Activated CD8-positive, alpha-beta memory T cell treated with anti-CD3 and anti-CD28 coated beads, Interleukin-2, amount 50 U/mL, for 1 hour (primary cell): Measurements from ENCODE around the gene KCNQ2.

ENCODE experiments used
- DNase-seq: peaks from one replicate; pipeline ENCODE4 v3.0.0-alpha.2; 2020; ENCODE audit errors: extremely low read depth

Gene KCNQ2

DNA sequence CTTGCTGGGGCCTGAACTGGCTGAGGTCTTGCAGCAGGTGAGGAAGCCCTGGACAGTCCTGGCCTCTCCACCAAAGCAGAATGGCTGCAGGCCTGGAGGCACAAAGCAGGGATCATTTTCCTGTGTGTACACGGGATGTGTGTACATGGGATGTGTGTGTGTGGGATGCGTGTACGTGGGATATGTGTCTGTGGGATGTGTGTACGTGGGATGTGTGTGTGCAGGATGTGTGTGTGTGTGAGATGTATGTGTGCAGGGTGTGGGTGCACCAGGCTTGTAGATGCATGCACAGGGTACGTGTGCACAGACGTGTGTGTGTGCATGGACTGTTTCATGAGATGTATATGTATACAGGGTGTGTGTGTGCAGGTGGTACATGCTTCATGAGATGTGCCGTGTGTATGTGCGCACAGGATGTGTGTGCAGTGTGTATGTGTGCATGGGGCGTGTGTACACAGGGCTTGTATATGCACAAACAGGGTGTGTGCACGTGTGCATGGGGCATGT lies 103.4 kb downstream of the KCNQ2 start:
- DNase-seq = no peak

DNA sequence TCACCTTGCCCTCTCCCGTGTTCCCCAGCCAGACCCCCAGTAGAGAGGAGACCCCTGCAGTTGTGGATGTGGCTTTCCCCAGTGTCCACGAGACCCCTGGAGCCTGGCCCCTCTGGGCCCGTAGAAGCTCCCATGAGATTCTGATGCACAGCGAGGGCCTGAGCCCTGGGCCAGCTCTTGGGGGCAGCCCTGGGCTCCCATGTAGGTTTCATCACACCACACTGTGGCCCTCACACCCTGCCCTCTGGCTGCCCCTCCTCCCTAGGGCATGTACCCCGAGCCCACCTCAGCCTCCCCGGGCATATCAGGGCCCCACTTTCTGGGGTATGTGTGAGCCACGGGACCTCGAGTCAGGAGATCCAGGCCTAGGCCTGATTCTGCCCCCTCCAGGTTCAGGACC lies 104.3 kb downstream of the KCNQ2 start:
- DNase-seq = no peak

DNA sequence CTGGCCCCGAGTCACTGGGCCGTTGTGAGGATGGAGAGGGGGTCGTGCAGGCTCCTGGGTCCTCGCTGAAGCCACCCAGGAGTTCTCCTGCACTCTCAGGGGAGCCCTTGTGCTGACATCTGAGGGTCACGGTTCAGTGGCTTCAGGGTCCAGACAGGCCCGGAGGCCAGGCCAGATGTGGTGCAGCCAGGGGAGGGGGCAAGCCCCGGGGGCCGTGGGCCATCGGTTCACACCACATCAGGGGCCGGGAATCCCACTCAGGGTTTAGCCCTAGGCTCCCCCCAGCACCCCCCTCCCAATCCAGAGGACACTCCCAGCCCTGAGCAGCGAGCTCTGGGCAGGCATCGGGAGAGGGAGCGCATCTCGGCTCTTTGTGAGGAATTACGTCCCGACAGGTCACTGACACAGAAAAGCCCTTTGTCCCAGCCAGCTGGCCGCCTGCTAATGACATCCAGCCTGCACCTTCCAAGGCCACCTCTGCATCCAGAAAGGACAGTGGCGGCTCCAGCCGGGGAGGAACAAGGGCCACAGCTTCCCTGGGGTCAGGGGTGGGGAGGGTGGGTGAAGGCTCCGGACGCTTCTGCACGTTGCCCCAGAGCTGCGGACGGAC lies 104.9 kb downstream of the KCNQ2 start:
- DNase-seq = no peak

DNA sequence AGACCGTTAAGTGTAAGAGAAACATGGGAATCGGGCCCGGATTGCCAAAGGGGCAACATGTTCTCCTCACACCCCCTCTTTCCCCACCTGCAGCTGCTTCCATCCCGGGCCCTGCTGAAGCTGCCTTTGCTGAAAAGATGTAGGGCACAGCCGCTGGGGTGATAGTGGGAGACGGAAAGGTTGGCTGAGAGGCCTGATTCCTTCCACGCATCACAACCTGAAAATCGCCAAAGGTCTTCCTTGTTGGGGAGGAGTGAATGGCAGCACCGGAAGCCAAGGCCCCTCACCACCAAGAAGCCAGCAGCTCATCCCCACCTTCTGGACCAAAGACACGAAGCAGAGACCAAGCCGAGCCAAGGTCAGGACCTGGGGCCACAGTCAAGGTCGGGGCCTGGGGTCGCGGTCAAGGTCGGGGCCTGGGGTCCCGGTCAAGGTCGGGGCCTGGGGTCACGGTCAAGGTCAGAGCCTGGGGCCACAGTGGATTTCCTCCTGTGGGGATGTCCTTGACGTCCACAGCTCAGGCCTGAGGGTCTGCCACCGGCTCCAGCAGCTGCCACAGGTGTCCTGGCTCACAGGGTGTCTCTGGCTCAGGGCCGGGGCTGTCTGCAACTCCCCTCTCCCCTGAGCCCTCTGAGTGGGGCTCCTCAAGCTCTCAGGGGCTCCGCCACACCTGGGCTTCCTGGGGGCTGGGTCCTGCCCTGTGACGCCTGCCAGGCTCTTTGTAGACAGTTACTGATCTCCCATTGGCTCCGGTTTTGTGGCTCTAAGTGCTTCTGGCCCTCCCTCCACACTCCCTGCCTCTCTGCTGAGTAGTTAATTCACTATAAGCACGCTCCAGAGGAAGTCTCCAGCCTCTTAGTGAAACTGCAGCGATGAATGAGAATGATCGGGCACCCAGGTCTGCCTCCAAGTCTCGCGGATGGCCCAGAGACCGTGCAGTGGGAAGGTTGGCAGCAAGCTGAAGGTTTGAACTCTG lies 105.8 kb downstream of the KCNQ2 start:
- no peak for DNase-seq

DNA sequence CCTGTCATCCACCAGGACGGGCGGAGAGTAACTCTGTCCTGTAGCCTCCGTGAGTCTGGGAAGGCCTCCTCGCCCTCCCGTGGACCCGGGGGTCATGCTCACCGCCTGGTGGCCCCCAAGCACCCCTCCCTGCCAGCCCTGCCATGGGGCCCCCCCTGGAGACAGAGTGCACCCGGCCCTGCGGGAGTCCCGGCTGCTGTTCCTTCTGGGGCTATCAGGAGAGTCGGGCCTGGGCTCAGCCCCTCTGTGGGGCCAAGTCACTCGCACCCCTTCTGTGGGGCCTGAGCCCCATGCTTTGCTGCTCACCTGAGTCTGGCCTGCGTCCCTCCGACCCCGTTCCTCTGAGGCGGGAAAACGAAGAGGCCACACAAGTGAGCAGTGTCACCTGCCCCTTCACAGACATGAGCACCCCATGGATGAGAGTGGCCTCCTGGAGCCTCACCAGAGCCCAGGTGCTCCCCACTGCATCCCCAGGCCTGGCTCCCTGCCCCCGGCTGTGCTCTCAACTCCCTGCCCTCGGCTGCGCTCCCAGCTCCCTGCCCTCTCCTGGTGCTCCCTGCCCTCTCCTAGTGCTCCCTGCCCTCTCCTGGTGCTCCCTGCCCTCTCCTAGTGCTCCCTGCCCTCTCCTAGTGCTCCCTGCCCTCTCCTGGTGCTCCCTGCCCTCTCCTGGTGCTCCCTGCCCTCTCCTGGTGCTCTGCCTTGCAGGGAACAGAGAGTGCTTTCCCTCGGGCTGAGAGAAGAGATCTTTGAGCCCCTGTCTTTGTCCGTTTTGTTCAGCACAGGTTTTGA lies 106.7 kb downstream of the KCNQ2 start:
- DNase-seq = no peak

DNA sequence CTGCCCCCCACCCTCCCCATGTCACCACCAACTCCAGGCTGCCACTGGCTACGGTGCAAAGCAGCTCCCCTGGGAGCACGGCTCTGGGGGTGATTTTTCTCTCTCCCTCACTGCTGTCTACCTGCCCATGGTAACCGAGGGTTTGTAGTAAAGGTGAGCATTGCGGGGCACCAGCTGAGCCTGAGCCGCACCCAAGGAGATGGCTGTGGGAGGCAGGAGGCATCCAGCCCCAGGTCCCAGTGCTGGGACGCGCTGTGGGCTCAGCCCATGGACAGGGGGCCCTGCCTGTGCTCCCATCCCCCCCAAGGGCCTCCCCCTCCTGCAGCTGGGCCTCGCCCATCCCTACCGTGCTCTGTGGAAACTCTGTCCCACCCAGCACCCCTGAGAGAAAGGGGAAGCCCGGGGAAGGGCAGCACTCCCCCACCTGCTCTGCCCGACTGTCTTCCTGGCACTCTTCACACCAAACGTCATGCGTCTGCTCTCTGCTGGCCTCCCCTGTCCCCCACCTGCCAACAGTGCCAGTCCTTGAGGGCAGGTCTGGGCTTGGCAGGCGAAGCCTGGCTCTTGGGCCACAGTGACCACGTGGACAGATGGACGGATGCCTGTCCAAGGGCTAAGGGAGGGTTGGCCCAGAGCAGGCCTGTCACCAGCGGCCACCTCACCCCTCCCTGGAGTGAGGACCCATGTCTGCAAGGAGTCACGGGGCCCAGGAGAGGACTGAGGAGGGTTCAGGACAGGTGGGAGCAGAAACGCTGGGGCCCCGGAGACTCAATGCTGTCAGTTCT lies 107.5 kb downstream of the KCNQ2 start:
- no peak for DNase-seq

DNA sequence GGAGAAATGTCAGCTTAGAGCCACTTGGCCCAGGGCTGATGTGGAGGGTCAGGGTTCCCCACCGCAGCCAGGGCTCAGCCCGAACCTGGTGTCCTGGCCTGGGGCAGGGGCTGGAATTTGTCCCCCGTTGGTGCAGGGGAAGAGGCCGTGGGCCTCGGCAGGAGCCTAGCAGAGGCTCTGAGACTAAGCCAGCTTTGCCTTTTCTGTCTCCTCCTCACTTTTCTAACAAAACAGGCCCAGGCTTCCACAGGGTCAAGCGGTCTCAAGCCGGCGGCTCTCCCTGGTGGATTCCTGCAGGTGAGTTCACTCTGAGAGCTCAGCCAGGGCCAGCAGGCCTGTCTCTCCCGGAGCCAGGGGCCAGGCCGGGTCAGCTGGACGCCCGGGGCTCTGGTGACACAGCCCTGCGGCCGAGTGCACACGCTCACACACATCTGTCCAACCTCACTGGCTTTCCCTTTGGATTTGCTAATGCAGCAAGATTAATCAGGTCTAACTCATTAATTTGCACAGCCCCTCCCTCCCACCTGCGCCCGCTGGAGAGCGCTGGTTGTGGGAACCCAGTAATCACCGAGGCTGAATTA lies 108.4 kb downstream of the KCNQ2 start:
- DNase-seq = no peak

DNA sequence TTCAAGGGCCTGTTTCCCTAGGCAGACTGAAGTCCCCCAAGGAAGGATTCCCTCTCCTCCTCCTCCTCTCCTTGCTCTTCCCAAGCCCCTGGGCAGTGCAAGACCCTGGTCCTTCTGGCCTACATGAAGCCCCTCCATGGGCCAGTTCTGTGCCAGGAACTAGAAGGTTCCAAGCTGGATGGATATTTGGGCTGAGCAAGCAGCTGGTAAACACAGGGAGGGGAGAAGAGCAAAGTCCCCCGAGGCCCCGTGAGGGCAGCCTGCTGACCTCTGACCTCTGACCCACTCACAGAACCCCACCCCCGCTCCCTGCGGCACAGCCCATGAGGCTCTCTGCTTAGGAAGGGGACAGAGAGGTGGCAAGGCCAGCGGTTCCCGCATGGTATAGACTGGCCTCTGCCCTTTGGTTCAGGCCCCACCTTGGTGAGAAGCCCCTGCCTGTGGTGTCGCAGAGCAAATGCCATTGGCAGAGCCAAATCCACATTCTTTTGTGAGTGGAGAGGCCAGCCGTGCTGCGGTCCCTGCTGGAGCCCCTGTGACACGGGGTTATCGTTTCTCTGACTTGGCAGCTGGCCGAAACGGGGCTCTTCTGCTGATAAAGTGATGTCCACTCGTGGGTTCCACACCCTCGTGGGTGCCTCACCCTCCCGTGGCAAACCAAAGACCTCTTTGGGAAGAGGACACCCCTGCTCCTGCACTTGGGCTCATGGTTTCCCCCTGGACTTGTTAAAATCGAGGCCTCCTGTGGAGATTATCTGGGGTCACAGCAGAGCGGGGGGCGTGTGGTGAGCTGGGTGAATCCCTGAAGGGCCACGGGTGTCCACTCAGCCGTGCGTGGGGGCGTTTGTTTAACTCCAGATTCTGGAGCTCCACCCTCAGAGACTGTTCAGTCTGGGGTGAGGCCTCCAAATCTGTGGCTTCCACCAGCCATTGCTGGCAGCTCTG lies 109.2 kb downstream of the KCNQ2 start:
- no peak for DNase-seq

DNA sequence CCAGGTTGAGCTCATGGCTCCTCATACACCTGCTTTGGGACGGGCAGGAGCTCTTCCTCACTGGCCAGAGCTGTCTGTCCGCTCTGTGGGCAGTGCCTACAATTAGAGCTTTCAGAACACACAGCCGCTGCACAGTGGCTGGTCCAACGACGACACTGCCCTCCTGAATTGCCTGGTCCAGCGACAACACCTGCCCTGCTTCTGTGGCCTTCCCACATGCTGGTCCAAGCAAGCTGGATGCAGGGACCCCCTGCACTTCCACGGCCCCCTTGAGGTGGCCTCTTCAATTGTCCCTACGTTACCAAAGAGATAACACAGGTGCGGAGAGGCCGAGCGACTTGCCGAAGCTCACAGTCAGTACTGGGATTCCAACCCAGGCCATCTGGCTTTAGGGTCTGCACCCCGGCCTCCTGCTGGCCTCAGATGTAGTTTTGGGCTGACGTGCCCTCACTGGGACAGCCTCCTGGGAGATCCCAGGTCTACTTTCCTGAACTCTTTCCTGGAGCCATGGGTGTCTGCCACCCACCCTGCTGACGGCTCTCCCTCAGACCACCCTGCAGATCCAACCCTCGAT lies 109.9 kb downstream of the KCNQ2 start:
- DNase-seq = no peak

DNA sequence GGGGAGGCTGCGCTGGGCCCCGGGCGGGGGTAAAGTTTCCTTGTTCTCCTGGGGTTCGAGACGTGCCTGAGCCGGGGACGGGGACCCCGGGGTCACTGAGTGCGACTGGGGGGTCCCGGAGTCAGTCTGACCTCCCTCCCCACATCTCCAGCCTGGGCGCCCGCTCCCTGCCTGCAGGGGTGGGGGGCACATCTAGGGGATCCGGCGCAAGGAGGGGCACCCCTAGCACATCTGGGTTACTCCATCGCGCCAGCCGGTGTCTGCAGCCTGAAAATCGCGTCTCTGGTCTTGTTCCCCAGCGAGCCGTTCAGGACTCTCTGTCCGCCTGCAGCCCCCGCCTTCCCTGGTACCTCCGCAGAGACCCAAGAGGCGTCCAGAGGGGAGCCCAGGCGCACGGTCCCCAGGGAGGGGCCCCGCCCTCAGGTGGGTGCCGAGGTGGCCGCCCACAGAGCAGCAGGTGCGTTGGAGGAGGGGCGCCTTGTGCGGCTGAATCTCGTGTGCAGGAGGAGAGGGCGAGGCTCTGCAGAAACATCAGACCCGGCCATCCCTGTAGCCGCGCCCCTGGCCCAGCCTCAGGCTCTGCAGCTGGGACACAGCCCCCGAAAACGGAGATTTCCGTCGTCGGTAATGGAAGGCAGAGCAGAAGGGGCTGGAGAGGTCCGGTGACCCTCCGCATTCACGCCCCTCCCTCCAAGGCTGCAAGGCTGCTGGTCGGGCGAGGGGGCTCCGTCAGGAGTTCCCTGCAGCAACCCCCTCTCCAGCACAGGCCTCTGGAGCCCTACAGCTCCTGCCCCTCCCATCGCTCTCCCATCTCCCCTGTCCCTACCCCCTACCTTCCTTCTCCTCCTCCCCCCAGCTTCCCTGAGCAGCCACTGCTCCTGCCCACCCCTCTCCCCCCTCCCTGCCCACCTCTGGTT lies 110.7 kb downstream of the KCNQ2 start:
- DNase-seq = no peak

DNA sequence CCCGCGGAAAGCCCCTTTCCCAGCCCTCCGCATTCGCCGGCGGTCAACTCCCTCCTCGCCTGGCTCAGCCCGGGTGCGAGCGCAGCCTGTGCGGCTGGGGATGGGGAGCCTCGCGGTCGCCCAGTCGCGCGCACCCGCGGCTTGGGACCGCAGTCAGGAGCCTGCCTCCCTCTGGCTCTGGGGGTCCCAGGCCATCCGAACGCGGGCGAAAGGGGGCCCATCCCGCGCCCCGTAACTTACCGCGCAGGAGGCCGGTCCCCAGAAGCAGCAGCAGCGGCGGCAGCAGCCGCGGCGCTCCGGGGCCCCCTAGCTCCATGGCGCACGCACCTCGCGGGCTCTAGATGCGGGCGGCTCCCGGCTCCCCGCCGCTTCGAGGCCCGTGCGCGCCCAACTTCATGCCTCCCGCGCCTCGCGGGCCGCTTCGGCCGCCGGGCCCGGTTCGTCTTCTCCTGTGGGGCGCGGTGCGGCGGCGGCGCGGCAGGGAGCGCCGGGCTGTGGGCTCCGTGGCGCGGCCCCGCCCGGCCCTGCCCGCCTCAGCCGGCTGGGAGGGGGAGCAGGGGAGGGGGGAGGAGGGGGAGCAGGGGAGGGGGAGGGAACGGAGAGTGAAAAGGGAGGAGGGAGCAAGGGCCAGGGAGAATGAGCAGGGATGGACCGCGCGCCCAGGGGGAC lies 111.5 kb downstream of the KCNQ2 start, which contains the start of gene CHRNA4:
CHRNA4 (minus strand) TSS at position 500 of the 669 bp plus-strand sequence; CDS start at position 316, 184 bp downstream.
- no peak for DNase-seq

DNA sequence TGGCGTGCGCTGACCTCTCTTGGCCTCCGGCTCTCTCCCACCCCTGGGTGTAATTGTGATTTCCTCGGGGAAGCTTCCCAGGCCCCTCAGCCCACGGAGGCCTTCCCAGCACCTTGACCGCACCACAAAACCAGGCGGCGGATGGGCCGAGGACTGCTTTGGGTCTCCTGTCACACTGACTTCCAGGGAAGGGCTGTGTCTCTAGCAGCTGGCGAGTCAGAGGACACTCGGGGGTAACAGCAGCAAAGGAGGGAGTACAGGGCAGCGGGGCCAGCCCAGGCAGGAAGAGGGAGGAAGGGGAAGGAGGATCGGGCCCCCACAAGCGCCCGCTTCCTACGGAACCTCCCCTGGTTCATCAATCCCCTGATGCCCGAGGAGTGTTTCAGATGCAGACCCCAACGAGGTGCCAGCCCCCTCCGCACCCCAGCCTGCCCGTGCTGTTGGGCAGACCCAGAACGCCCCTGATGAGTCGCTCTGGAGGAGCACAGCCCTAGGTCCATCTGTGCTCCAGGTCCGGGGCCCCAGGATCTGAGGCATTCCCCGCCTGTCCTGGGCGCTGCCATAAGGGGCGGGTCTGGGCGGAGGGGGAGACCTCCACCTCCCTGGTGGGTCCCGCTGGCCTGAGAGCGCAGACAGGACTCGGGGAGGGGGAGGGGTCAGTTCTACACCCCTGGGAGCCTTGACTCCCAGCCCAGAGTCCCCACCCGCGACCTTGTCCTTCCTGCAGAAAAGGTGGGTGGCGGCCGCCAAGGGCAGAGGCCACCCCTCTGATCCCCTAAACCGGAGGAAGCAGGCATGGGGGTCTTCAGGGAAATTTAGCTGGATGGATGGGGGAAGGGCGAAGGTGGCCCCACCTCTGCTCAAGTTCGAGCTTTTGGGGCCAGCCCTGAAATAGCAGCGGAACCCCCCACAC lies 112.3 kb downstream of the KCNQ2 start:
- DNase-seq = no peak

DNA sequence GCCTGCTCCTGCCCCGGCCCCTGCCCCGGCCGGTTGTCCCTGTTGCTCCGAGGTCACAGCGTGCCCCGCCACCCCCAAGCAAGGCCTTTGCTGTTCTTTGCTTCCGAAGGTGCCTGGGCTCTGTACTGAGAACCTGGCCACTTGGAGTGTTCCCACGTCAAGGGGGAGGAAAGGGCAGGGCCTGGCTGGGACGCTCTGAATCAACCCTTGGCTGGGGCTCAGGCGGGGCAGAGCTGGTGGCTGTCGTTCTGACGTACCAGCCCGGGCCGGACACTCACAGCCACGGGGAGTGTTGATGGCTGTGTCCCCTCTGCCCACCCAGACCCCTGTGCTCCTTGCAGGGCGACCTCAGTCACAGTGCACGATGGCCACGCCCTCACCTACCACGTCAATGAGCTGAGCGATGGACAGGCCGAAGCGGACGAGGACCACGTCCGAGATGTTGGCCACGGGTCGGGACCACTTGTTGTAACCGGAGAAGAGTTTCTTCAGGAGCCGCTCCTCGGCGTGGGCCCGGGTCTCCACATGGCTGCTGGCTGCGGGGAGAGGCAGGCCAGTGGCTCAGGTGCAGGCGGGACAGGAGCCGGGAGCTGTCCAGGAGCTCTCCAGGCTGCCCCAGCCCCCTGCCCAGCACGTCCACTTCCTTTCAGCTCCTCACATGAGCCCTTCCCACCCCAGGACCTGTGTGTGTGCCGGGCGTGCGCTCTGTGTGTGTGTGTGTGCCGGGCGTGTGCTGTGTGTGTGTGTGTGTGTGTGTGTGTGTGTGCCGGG lies 113.1 kb downstream of the KCNQ2 start:
- DNase-seq = no peak

DNA sequence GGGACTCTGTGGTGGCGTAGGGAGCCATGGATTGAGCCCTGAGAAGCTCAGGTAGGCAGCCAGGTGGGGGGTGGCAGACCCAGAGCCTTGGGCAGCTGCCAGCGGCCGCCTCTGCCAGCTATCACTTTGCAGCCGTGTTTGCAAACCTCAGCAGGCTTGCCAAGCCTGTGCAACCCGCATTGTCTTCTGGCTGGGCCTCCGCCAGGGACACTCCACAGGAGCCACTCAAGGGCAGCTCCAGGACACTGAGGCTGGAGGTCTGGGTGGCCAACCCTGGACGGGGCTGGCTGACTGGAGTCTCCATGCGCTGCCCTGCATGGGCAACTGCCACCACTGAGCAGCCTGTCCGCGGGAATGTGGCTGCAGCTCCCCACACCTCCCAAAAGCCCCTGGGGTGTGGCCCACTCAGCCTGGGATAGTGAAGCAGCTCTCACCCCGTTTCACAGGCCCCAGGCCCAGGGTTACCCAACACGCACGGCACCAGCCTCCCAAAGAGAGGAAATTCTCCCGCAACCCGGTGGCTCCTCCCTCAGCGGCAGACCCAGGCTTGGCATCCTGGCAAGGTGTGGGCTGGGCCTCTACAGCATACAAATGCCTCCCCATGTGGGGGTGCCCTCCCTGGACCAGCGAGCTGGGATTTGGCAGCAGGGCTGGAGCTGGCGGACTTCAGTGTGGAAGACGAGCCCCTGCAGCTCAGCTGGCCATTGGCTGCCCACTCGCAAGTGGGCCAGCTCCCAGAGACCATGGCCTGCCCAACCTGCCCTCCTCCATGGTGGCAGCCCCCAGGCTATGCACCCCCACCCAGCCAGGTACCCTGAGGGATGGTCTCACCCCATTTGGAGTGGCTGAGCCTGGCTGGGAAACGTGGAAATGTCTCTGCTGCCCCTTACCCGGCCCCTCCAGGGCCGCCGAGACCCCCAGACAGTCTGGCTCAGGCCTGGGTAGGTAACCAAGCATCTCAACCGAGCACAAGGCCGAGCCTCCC lies 114.2 kb downstream of the KCNQ2 start:
- no peak for DNase-seq
